HepG2 (cell line): ENCODE measurements around the gene NUDCD3. TPM values are rescaled to one million over a fixed set of nuclear protein-coding genes. Genes with fewer than 3 reads are reported as not detected.
A peak's percentile ranks its signal among the peaks of the same experiment; 100 is the strongest.

Source experiments
- ATF7 ChIP-seq, 2 experiments: fragments of 450-650 bp in 1 of 2; sonication (generic) in 1 of 2; formaldehyde crosslinking in 1 of 2; IDR thresholded peaks; 2 replicates each; pipeline versions ENCODE4 v1.4.0 to v1.6.1; 2016 to 2020; ENCODE audit warnings: antibody characterized with exemption in 1 of 2, mild to moderate bottlenecking in 1 of 2, missing genetic modification reagents in 1 of 2
- HBP1 ChIP-seq: IDR thresholded peaks from 2 replicates; pipeline ENCODE4 v1.6.1; 2016; ENCODE audit warnings: low read depth, control low read depth
- KAT8 ChIP-seq: IDR thresholded peaks from 2 replicates; pipeline ENCODE4 v1.6.1; 2016; ENCODE audit warnings: missing genetic modification reagents, missing compliant biosample characterization
- NFE2L1 ChIP-seq: sonication (generic); formaldehyde crosslinking; IDR thresholded peaks from 2 replicates; pipeline ENCODE4 v1.4.0; 2020; ENCODE audit warnings: missing genetic modification reagents, mild to moderate bottlenecking, borderline replicate concordance
- PAXIP1 ChIP-seq: sonication (generic); formaldehyde crosslinking; conservative IDR thresholded peaks from 2 replicates; pipeline ENCODE4 v1.4.0; 2020; ENCODE audit warnings: mild to moderate bottlenecking, missing genetic modification reagents, moderate library complexity
- PHF20 ChIP-seq: sonication (generic); formaldehyde crosslinking; IDR thresholded peaks from 2 replicates; pipeline ENCODE4 v1.5.0; 2020; ENCODE audit warnings: mild to moderate bottlenecking, missing genetic modification reagents
- PLRG1 ChIP-seq: fragments of 450-650 bp; conservative IDR thresholded peaks from 2 replicates; pipeline ENCODE4 v1.6.1; 2016
- SALL2 ChIP-seq: sonication (generic); formaldehyde crosslinking; IDR thresholded peaks from 2 replicates; pipeline ENCODE4 v1.8.1; 2023; ENCODE audit warnings: mild to moderate bottlenecking, missing genetic modification reagents, inconsistent platforms
- ZBTB1 ChIP-seq: sonication (generic); formaldehyde crosslinking; IDR thresholded peaks from 2 replicates; pipeline ENCODE4 v1.4.0; 2020; ENCODE audit warnings: missing genetic modification reagents, borderline replicate concordance
- ZC3H4 ChIP-seq: sonication (generic); formaldehyde crosslinking; IDR thresholded peaks from 2 replicates; pipeline ENCODE4 v1.4.0; 2020; ENCODE audit warnings: missing genetic modification reagents, borderline replicate concordance
- ZNF143 ChIP-seq: sonication (generic); formaldehyde crosslinking; IDR thresholded peaks from 2 replicates; pipeline ENCODE4 v1.4.0; 2020; ENCODE audit warnings: missing genetic modification reagents
- ZNF326 ChIP-seq: sonication (generic); formaldehyde crosslinking; IDR thresholded peaks from 2 replicates; pipeline ENCODE4 v1.4.0; 2020; ENCODE audit warnings: missing genetic modification reagents, borderline replicate concordance
- ZNF768 ChIP-seq: sonication (generic); formaldehyde crosslinking; IDR thresholded peaks from 2 replicates; pipeline ENCODE4 v1.4.0; 2020; ENCODE audit warnings: missing genetic modification reagents
- ZSCAN30 ChIP-seq: sonication (generic); formaldehyde crosslinking; IDR thresholded peaks from 2 replicates; pipeline ENCODE4 v1.5.0; 2020; ENCODE audit warnings: mild to moderate bottlenecking, missing genetic modification reagents
- ZUFSP ChIP-seq: sonication (generic); formaldehyde crosslinking; IDR thresholded peaks from 2 replicates; pipeline ENCODE4 v1.9.0; 2021; ENCODE audit warnings: missing genetic modification reagents, mild to moderate bottlenecking, borderline replicate concordance
- polyA plus RNA-seq, 8 experiments: library from polyadenylated mRNA; depleted of rRNA in 3 of 8; stranded (reverse) in 7 of 8; unstranded in 1 of 8; fragments of >200 nt; fragmentation: Illumina TruSeq in 4 of 8; extraction: Trizol in 4 of 8; gene quantifications; 2 replicates each; pipeline versions ENCODE4 v1.2.1 to v1.2.3, GENCODE V29; 2011 to 2016; ENCODE audit warnings: low read depth in 4 of 8, missing spikeins in 1 of 8, mixed read lengths in 1 of 8; ENCODE audit not compliant: insufficient read depth in 1 of 8
- total RNA-seq, 5 experiments: library from RNA; depleted of rRNA; stranded (reverse); fragments of >200 nt; fragmentation: Illumina TruSeq; extraction: Trizol; gene quantifications; 2 replicates each; pipeline ENCODE4 v1.2.3, GENCODE V29; 2016; ENCODE audit warnings: low read depth in 1 of 5
- TF ChIP-seq, protein P1 (sequence below): sonication (generic); formaldehyde crosslinking; conservative IDR thresholded peaks from 2 replicates; pipeline ENCODE4 v1.8.0; 2022; ENCODE audit warnings: missing genetic modification reagents
- TF ChIP-seq, protein P2 (sequence below): fragments of 450-650 bp; IDR thresholded peaks from 2 replicates; pipeline ENCODE4 v1.6.1; 2017; ENCODE audit warnings: mild to moderate bottlenecking

The NUDCD3 gene
- total and polyA plus RNA-seq, 2 of the 13 experiments (the other 11 are each of a cell fraction or from before 2014, with no cell fraction given): 20.8 to 49.9 TPM

- TF ChIP-seq ZNF326 (CRISPR knock-in tag) (no peak), PLRG1 (no peak), PAXIP1 (CRISPR knock-in tag) (no peak; the same call in none of the 2 replicates), ZBTB1 (no peak), ZNF143 (CRISPR knock-in tag) (no peak), ZSCAN30 (CRISPR knock-in tag) (peak; percentile 70; the same call in 1 of the 2 replicates), PHF20 (CRISPR knock-in tag) (peak; percentile 95), KAT8 (CRISPR knock-in tag) (peak; percentile 97), NFE2L1 (CRISPR knock-in tag) (no peak), ZNF768 (CRISPR knock-in tag) (peak; percentile 82), ZC3H4 (no peak), HBP1 (CRISPR knock-in tag) (peak; percentile 86; the same call in 1 of the 2 replicates), ATF7 (IDR thresholded peaks at IDR 0.05) (no peak), ATF7 (CRISPR knock-in tag; IDR thresholded peaks at IDR 0.05) (peak; percentile 38; the same call in 1 of the 2 replicates), ZUFSP (CRISPR knock-in tag) (no peak), SALL2 (peak; percentile 61; the same call in 1 of the 2 replicates)
- TF ChIP-seq, protein P1, sequence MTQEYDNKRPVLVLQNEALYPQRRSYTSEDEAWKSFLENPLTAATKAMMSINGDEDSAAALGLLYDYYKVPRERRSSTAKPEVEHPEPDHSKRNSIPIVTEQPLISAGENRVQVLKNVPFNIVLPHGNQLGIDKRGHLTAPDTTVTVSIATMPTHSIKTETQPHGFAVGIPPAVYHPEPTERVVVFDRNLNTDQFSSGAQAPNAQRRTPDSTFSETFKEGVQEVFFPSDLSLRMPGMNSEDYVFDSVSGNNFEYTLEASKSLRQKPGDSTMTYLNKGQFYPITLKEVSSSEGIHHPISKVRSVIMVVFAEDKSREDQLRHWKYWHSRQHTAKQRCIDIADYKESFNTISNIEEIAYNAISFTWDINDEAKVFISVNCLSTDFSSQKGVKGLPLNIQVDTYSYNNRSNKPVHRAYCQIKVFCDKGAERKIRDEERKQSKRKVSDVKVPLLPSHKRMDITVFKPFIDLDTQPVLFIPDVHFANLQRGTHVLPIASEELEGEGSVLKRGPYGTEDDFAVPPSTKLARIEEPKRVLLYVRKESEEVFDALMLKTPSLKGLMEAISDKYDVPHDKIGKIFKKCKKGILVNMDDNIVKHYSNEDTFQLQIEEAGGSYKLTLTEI: no peak
- TF ChIP-seq, protein P2, sequence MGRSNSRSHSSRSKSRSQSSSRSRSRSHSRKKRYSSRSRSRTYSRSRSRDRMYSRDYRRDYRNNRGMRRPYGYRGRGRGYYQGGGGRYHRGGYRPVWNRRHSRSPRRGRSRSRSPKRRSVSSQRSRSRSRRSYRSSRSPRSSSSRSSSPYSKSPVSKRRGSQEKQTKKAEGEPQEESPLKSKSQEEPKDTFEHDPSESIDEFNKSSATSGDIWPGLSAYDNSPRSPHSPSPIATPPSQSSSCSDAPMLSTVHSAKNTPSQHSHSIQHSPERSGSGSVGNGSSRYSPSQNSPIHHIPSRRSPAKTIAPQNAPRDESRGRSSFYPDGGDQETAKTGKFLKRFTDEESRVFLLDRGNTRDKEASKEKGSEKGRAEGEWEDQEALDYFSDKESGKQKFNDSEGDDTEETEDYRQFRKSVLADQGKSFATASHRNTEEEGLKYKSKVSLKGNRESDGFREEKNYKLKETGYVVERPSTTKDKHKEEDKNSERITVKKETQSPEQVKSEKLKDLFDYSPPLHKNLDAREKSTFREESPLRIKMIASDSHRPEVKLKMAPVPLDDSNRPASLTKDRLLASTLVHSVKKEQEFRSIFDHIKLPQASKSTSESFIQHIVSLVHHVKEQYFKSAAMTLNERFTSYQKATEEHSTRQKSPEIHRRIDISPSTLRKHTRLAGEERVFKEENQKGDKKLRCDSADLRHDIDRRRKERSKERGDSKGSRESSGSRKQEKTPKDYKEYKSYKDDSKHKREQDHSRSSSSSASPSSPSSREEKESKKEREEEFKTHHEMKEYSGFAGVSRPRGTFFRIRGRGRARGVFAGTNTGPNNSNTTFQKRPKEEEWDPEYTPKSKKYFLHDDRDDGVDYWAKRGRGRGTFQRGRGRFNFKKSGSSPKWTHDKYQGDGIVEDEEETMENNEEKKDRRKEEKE: no peak
Observed at GRCh38 chr7:44490351-44491200, at the start of gene NUDCD3 (continued).
